HG02588 (cell line): ENCODE results near the gene BBX.

ENCODE experiments used
- ATAC-seq: cut with Tn5 transposase; IDR thresholded peaks from one replicate; pipeline ENCODE4 v1.9.1; 2021; ENCODE audit warnings: mild to moderate bottlenecking, moderate library complexity; ENCODE audit not compliant: unreplicated experiment

The BBX gene

DNA sequence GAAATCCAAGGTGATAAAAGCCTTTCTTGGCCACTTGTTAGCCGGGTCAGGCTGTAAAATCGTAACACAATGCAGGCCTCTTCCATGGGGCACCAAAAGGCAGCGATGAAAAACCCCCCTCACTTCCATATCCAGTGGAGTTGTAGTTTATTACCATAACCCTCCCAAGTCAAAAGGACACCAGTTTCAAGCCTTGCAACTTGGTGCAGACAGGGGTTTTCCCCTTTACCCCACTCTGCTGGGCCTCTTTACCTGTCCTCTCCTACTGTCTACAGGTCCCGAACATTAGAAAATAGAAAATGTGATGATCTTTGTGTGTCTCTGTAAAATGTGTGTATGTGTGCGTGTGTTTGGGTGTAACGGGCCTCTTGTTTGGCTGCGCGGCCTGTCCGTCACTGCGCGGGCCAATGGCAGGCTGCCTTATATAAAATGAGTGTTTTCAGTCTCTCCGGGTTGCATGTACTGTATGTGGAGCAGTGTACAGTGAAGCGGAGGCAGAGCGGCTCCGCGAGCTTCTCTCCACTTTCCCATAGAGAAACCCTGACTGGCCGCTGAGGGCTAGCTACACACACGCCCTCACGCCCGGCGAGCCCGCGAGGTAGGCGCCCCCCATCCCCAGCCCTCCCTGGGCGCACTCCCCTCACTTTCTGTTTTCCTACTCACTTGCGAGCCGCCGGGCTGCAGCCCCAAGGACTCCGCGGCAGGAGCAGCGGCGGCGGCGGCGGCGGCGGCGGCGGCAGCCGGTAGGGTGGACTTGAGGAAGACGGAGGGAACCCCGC lies at the start of gene BBX:
TSS of gene BBX (plus strand) at position 453 of the 779 bp plus-strand sequence. CDS start 187,499 bp downstream, outside the sequence.
- ATAC-seq: peak; percentile 94

DNA sequence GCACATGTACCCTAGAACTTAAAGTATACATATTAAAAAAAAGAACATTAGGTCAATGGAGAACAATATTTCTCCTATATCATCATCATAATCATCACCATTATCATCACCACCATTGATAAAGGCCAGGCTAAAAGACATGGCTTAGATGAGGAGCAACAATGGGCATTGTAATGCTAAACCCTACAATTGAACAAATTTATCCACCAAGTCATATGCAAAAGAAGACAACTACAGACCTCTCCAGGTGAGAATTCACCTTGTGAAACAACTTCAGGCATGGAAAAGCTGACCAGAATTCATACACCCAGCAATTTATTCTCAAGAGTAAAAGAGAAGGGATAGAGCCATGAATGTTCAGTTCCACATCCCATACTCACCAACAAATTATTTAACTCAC lies 46.3 kb upstream of the BBX start:
- no peak for ATAC-seq

DNA sequence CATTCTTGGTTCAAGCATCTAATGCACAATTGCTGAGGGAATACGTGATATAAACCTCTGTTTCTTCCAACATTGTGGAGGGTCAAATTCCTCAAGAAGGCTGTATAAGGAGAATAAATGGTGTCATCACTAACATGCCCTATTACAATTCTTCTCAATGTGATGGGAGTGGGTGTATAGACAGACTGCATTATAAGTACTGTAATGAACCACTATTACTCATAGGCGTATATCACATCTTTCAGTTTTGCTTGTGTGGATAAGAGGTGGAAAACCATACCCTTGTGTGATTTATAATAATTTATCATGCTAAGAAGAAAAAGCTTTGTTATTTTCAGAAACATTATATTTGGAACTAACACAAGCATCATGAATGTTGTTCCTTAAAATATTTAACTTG lies 35.3 kb upstream of the BBX start:
- ATAC-seq: no peak

DNA sequence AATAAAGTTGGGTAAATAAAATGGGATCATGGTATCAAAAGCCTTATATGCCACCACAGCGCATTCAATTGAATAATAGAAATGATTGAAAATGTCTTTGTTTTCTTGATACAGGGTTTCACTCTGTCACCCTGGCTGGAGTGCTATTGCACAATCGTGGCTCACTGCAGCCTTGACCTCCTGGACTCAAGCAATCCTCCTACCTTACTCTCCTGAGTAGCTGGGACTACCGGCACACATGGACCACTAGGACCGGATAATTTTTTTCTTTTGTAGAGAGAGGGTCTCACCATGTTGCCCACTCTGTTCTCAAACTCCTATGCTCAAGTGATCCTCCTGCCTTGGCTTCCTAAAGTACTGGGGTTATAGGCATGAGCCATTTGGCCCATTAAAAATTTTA lies 33.8 kb upstream of the BBX start:
- ATAC-seq: no peak

DNA sequence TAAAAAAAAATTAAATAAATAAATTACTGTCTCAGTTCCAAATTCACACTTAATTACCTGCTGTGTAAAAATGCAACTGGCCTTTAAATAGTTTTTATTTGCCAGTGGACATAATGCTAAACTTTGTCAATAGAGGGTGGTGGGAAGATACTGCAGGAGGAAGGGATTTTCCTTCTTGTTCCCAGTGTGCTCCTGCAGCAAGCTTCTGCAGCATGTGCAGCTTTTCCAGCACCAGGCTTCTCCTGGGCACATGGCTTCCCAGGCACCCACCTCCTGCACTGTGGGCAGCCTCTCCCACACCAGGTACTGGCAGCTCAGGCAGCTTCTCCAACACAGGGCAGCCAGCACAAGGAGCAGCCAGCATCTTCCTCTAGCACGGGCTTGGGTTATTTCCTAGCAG lies 29.6 kb upstream of the BBX start:
- no peak for ATAC-seq

DNA sequence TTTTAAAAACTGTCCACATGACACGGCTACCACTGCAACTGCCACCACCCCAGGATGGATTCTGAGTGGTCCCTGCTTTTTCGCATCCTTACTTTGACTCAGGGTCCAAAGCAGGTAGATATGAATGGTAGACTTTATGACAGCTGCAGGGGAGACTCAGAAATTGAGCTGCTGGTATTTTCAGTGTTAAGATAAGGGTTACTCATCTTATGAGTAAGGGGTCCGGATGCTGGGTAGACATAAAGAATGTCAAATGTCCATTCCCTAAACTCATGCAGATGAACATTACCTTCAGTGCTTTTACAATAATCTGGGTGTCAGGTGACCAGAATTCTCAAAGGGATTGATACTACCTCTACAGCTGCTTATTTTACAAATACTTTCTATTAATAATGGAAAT lies 25.9 kb upstream of the BBX start:
- ATAC-seq: no peak

DNA sequence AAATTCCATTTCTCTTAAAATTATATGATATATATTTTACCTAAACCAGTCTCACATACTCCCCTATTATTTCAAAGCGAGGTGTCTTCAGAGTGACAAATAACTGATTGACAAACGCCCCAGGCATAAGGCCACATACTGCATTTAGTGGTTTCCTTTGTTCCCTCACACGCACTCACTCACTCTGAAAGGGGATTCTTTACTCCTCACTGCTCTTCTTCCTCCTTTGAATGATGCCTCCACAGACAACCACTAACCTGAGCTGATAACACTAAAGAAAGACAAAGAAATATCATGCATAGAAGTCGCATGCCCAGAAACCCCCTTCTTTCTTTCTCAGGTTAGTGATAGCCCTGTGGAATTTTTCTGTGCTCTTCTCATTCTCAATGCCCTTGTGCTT lies 24.1 kb upstream of the BBX start:
- no peak for ATAC-seq

DNA sequence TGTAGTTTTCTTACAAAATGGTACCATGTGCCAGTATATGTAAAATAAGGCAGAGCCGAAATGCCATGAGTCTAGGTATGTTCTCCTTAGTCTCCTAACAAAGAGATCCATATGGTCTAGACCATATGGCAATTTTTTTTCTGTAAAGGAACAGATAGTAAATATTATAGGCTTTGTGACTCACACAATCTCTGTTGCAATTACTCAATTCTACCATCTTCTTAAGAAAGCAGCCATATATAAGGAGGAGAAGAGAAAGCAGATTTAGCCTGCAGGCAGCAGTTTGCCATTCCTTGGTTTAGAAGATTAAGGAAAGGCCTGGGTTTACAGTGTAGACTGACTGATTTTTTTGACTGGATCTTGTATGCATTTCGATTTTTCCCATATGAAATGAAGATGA lies 16.3 kb upstream of the BBX start:
- ATAC-seq: no peak

DNA sequence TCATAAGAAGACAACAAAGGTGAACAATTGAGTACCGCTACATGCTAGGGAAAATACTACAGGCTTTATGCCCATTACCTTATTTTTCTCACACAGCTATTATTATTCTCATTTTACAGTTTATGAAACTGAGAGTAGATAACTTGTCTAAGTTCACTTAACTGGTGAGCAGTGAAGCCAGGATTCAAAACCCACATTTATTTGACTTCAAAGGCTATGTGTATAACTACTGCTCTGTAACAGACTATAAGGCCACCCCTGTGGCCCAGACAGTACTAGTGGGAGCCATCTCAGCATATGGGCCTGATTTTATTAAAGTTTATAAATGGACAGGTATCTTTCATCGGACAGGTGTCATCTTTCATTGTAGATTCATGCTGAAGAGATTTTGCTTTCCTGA lies 14.4 kb upstream of the BBX start:
- ATAC-seq: no peak

DNA sequence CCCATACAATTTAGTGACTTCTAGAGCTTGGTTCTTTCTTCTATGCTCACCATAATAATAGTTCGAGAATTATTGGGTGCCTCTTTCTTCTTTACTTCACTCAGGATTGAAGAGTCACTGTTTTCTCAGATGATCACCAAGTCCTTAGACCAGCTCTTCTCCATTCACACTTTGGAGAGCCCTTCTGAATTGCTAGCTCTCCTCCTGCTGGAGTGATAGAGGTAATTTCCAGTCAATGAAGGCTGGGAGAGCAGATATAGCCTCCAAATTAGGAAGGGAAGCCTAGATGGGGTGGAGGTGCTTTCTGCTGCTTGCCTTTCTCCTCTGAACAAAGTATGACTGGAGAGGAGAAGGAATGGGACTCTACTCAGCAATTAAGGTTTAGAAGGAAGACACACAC lies 10.7 kb upstream of the BBX start:
- no peak for ATAC-seq

DNA sequence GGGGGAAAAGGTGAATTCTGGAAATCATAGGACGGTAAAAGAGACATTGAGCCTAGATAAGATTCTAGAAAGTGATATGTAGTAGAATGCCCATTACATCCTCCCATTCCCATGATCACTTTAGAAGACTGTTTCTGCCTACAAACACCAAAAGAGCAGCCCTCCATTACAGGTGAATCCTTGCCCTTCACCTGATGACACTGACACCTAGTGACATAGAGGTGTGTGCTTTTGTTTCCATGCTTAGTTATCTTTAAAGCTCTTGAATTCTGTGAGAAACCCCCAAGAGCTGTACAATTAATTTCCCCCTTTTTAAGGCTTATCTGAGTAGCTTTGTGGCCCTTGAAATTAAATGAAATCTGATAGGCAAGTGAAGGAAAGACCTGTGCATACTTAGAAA lies 8.3 kb upstream of the BBX start:
- no peak for ATAC-seq

DNA sequence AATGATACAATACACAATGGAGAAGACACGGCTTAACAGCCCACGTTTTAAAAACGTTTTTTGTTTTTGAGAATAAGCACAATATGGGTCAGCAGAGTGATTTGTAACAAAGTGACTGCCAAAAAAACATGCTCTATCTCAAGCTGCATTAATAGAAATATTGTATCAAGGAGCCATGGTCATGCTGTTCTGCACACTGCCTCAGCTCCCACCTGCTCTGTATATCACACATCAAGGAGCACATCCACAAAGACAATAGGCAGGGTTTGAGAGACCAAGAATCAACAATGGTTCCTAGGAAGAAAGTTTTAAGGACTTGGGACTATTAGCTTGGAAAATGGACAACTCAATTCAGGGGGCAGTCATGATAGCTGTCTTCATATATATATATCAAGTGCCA lies 6.3 kb upstream of the BBX start:
- no peak for ATAC-seq

DNA sequence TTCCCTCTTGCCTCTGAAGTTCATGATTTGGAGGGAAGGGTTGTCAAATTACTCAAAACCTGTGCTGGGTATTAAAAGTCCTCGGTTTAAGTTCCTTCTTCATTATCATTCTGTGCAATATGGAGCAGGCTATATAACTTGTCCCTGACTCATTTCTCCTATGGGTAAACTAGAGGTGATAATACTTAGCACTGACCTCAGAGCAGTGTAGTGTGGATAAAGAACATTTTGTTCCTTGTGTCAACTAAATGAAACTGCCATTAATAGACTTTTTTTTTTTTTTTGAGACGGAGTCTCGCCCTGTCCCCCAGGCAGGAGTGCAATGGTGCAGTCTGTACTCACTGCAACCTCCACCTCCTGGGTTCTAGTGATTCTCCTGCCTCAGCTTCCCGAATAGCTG lies 2.2 kb upstream of the BBX start:
- ATAC-seq: no peak

DNA sequence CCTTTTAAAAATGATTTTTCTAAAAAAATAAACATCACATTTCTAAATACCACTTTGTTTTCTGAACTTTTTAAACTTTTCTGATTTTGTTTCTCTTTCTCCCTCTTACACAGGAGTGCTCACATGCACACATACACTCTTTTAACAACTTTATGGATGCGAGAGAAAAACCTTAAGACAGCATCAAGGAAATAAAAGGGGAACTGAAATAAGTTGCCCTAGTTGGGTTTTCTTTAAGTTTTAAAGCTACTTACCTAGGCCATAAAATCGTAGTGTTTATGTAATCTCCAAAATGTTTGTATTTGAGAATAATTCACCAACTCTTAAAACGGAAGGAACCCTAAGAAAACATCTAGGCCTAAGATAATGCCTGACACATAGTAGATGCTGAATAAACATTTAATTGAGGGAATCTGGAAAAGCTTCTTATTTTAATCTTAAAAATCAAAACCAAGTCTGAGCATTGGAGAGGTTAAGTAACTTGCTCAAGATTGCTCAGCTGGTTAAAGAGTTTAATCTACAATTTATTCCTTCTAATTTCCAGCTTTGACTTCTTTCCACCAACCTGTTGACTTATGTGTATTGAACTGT lies 1.2 kb upstream of the BBX start:
- ATAC-seq: no peak

DNA sequence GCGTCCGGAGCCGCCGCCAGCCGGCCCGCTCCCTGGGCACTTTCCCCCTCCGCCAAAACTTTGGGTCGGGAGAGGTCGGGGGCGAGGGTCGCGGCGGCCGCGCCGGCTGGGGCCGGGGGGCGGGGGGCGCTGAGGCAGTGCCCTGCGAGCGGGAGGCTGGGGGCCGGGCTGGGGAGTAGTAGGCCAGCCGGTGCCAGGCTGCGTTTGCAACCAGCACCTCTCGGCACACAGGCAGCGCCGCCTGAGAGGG lies 452 bp downstream of the BBX start:
- peak; percentile 24 for ATAC-seq

DNA sequence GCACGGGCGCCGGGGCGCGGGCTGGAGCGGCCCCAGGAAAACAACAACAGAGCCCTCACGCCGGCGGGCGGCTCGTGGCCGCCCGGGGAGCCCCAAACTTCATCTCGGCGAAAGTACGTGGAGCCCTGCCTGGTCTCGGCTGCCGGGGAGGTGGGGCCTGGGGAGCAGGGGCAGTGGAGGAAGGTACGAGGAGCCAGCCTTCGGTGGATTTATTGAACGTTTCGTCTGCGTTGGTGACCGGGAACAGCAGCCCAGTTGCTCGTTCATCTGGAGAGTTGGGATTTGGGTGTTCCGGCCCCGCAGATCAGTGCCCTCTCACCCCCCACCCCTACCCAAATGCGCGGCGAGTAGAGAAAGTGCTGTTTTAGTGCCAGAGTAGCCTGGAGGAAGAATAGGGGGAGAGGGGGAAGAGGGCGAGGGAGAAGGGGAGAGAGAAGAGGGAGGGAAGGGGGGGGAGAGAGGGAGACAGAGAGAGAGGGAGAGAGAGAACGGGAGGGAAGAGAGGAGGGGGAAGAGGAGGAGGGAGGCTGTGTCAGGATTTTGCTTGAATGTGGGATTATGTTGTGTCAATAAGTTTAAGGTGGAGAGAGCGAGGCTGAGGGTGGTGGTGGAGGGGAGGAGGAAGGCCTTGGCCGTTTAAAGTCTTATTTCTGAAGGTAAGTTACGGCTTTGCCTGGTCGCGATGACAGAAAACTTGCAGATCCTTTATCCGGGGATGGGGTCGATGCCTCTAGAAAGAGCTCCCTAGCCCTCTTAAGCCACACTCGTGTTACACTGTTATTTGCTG lies 970 bp downstream of the BBX start:
- ATAC-seq: peak; percentile 23

DNA sequence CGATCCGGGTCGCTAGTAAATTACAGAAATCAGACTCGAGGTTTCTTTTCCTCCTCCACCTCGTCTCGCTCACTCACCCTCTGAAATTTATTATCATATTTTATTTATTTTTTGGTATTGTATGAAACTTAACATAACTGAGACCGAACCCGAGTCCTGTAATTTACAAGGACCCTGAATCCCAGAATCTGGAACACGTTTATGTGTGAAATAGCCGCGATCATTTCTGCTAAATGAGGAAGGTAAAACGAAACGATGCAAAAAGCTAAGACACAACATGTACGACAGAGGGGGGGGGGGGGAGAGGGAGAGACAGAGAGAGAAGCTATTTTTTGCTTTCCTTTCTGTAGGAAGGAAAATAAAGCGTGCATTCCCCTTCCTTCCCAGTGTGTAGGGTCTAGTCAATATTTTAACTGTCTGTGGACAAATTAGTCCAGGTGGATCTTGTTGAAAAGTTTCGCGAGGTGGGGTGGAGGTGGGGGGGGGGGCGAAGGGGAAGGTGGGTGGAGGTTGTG lies 1.6 kb downstream of the BBX start:
- no peak for ATAC-seq

DNA sequence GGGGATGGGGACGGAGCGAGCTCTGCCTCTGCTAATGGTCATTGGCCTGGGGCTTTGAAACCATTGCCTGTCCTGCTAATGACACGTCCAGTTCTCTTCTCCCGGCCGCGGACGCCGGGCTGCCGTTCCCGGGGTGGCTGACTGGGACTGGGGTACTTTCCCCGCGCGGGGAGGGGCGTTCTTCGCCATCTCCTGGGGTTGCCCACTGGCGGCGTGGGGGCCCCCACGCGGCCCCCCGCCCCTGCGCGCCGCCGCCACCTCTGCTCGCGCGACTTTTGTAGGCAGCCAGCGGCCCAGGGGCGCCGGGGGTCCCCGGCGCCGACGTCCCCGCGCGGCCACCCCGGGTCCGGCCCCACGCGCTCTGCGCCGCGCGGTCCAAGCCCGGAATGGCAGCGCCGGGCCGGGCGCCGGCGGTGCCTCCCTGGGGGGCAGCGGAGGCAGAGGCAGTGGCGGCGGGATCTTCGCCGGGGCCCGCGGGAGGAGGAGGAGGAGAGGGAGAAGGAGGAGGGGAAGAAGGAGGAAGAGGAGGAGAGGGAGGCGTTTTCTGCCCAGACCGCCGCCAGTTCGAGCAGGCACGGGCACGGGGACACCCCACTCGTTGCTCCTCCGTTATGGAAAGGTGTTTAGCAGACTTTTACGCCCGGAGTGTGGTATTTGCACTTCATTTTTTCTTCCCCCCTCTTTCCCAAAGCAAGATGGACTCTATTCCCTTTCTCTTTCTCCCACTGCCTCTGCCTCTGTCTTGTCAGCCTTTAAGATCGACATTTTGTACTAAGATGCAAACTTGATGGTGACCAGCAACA lies 2.3 kb downstream of the BBX start:
- ATAC-seq: no peak

DNA sequence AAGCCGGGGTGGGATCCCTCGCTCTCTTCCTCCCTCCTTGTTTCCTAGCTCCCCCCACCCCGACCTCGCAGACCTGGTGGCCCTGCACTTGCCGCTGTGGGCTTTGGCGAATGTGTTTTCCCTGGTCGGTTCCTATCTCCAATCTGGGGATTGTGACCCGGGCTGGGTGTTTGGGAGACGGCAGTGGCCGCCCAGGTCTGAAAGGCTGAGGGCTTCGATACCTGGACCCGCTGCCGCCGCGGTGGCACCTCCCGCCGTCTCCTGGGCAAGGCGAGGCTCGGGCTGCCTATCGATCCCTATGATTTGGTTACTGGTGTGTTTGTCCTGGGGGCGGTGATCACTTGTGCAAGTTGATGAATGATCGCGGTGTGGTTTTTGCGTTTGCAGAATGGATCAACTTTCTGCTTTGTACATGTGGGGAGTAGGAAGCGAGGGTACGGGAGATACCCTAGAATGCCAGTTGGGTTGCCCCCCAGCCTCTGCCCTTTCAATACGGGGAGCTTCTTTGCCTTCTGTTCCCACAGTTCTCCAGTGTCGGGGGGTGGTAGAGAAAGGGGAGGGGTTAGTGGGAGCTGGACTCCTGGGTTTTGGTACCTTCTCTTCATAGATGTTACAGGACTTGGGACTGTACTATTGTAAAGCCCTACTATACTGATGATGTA lies 3.0 kb downstream of the BBX start:
- ATAC-seq: no peak

DNA sequence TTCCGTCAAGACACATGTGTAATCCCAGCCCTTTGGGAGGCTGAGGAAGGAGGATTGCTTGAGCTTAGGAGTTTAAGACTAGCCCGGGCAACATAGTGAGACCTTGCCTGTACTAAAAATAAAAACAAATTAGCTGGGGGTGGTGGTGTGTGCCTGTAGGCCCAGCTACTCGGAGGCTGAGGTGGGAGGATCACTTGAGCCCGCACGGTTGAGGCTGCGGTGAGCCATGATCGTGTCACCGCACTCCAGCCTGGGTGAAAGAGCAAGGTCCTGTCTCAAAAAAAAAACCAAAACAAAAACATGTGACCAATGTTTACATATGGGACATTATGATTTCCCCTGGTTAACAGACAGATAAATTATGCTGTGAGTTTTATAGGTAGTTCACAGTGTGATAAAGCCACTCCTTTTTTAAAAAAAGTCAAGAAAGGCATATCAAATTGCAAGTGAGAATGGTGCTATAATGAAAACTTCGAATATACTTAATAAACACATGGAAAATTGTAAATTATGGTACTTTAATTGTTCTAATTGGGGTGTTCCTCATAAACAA lies 9.2 kb downstream of the BBX start:
- ATAC-seq: no peak

DNA sequence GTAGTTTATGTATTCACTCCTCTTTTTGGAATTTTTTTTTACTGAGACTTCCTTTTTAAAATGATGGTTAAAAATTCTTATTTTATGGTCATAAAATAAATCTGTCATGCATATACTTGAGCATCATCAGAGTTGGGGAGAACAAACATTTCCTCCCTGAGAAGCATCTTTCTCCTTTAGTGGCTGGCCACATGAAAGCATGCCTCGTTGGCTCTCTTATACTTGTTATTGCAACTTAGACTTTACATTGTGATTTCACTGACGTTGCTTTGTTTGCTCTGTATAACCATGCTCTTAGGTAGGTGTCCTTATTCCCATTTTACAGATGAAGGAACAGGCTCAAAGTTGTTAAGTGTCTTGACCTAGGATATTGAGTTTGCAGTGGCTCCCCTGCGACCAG lies 18.1 kb downstream of the BBX start:
- no peak for ATAC-seq
